ENCODE results near the gene SNX1. TPM values are rescaled to one million over a fixed set of nuclear protein-coding genes. Genes with fewer than 3 reads are reported as not detected.

SNX1 gene
- total RNA-seq, 3 donors from 2014 or later (not counting 1 experiment from before 2014, with no cell fraction given), result 110 to 141 (median 111) TPM

GRCh38 chr15:64185146-64185911 lies 89.5 kb downstream of the SNX1 start:
- Histone ChIP-seq H3K9me3 (ENCODE audit: control insufficient read depth, insufficient read depth, low read length) (no peaks in the 10 kb centered on the region), H3K4me1 (ENCODE audit: control insufficient read depth, insufficient read depth, low read length) (no peaks in the 10 kb centered on the region), H3K36me3 (ENCODE audit: control insufficient read depth, insufficient read depth, low read length) (peaks cover 4% of the 10 kb centered on the region), H3K4me3 (ENCODE audit: low read length) (no peak overlapping the region), H3K27me3 (ENCODE audit: control insufficient read depth, insufficient read depth, low read length) (no peaks in the 10 kb centered on the region), H3K27ac (ENCODE audit: low read length) (no peak overlapping the region)
- Mint-ChIP-seq H3K4me3 (no peak overlapping the region), H3K9me3 (no peaks in the 10 kb centered on the region), H3K27ac (no peak overlapping the region), H3K4me1 (no peaks in the 10 kb centered on the region), H3K27me3 (ENCODE audit: low read depth in 2 of 2) (no peaks in the 10 kb centered on the region), H3K36me3 (no peaks in the 10 kb centered on the region)
- intact Hi-C loops (cut with micrococcal nuclease), result no loop called here
- no peak for TF ChIP-seq CTCF (IDR thresholded peaks at IDR 0.05)
- ATAC-seq (no peak), DNase-seq (no peak)
- WGBS (ENCODE audit: insufficient coverage), result 97% methylated on average over 9 of the region's 9 CpGs

- Mint-ChIP-seq H3K27ac (no peak overlapping the region), H3K9me3 (no peaks in the 10 kb centered on the region), H3K27me3 (ENCODE audit: low read depth in 2 of 2) (no peaks in the 10 kb centered on the region), H3K4me1 (no peaks in the 10 kb centered on the region), H3K36me3 (no peaks in the 10 kb centered on the region), H3K4me3 (no peak overlapping the region)
- H3K27ac ChIP-seq (ENCODE audit: low read length), result no peak overlapping the region
- no peaks in the 10 kb centered on the region for H3K27me3 ChIP-seq (ENCODE audit: control insufficient read depth, insufficient read depth, low read length)
- H3K9me3 ChIP-seq (ENCODE audit: control insufficient read depth, insufficient read depth, low read length), result no peaks in the 10 kb centered on the region
- no peaks in the 10 kb centered on the region for H3K4me1 ChIP-seq (ENCODE audit: control insufficient read depth, insufficient read depth, low read length)
- no peak overlapping the region for H3K4me3 ChIP-seq (ENCODE audit: low read length)
- H3K36me3 ChIP-seq (ENCODE audit: control insufficient read depth, insufficient read depth, low read length), result peaks cover 8% of the 10 kb centered on the region
- intact Hi-C loops (cut with micrococcal nuclease), result no loop called here
- no peak for TF ChIP-seq CTCF (IDR thresholded peaks at IDR 0.05)
- ATAC-seq (no peak), DNase-seq (no peak)
- 95% methylated on average over 2 of the region's 2 CpGs for WGBS (ENCODE audit: insufficient coverage)
These were observed 91.8 kb downstream of the SNX1 start for GRCh38 chr15:64187396-64188191.

Other genes with a start within 250 kb of the SNX1 start
- gene DAPK2, start 49.5 kb upstream of the SNX1 start, total RNA-seq, result 10 to 100 TPM in 1 of 3 donors, 1 to 10 TPM in 2; 3.7 to 25.3 (median 6.0) TPM
- gene CIAO2A, start 2.1 kb upstream of the SNX1 start, total RNA-seq, result 10 to 100 TPM; 20.2 to 23.9 (median 22.9) TPM
- under 1 TPM; 0.41 to 0.80 (median 0.75) TPM for gene SNX22, start 55.7 kb downstream of the SNX1 start, total RNA-seq
- 100 to 1,000 TPM; 234 to 298 (median 251) TPM for gene PPIB, start 67.0 kb downstream of the SNX1 start, total RNA-seq

All from natural killer cell (primary cell).